H9 (cell line): ENCODE measurements around the gene ZMIZ1. TPM values are rescaled to one million over a fixed set of nuclear protein-coding genes. Genes with fewer than 3 reads are reported as not detected.

Experiments
- DNase-seq: peaks from one replicate; pipeline ENCODE4 v3.0.0-alpha.2; 2017
- H2AFZ ChIP-seq: one replicate; pipeline ENCODE4 v1.6.1; 2013; ENCODE audit warnings: mild to moderate bottlenecking, low read length, control low read depth, moderate library complexity
- H2AK5ac ChIP-seq: 2 replicates; pipeline ENCODE4 v1.6.1; 2013; ENCODE audit warnings: low read length, control low read depth, mixed read lengths; ENCODE audit not compliant: insufficient read length
- H2BK120ac ChIP-seq: one replicate; pipeline ENCODE4 v1.6.1; 2013; ENCODE audit warnings: low read depth, mild to moderate bottlenecking, low read length, control low read depth, inconsistent platforms; ENCODE audit not compliant: poor library complexity, severe bottlenecking
- H2BK12ac ChIP-seq: 2 replicates; pipeline ENCODE4 v1.6.1; 2013; ENCODE audit warnings: low read length, control low read depth, mixed read lengths, low read depth; ENCODE audit not compliant: insufficient read length
- H2BK15ac ChIP-seq: 2 replicates; pipeline ENCODE4 v1.6.1; 2013; ENCODE audit warnings: low read depth, low read length, control low read depth
- H2BK20ac ChIP-seq: one replicate; pipeline ENCODE4 v1.6.1; 2013; ENCODE audit warnings: low read depth, mild to moderate bottlenecking, low read length, control low read depth, inconsistent platforms; ENCODE audit not compliant: poor library complexity, severe bottlenecking
- H2BK5ac ChIP-seq: 2 replicates; pipeline ENCODE4 v1.6.1; 2013; ENCODE audit warnings: low read length, control low read depth, mixed read lengths; ENCODE audit not compliant: insufficient read length
- H3K14ac ChIP-seq: 2 replicates; pipeline ENCODE4 v1.6.1; 2013; ENCODE audit warnings: low read length, control low read depth; ENCODE audit not compliant: insufficient read depth
- H3K18ac ChIP-seq: 2 replicates; pipeline ENCODE4 v1.6.1; 2013; ENCODE audit warnings: low read depth, mild to moderate bottlenecking, mixed read lengths, low read length, control low read depth; ENCODE audit not compliant: insufficient read length
- H3K23ac ChIP-seq: 2 replicates; pipeline ENCODE4 v1.6.1; 2013; ENCODE audit warnings: low read length, control low read depth, mixed read lengths, low read depth; ENCODE audit not compliant: insufficient read length
- H3K23me2 ChIP-seq: 2 replicates; pipeline ENCODE4 v1.6.1; 2013; ENCODE audit warnings: low read depth, mild to moderate bottlenecking, mixed read lengths, low read length, control low read depth; ENCODE audit not compliant: insufficient read length, poor library complexity, severe bottlenecking
- H3K27ac ChIP-seq: 2 replicates; pipeline ENCODE4 v1.5.1; 2013; ENCODE audit warnings: low read length, control low read depth, mixed read lengths, low read depth; ENCODE audit not compliant: insufficient read length
- H3K27me3 ChIP-seq: 2 replicates; pipeline ENCODE4 v1.6.1; 2013; ENCODE audit warnings: low read length, control low read depth, inconsistent platforms; ENCODE audit not compliant: insufficient read depth
- H3K4ac ChIP-seq: 2 replicates; pipeline ENCODE4 v1.6.1; 2013; ENCODE audit warnings: low read depth, mild to moderate bottlenecking, control low read depth, inconsistent platforms, low read length, moderate library complexity
- H3K4me1 ChIP-seq: 2 replicates; pipeline ENCODE4 v1.6.1; 2013; ENCODE audit warnings: low read length, control low read depth, inconsistent platforms; ENCODE audit not compliant: insufficient read depth
- H3K4me2 ChIP-seq: 2 replicates; pipeline ENCODE4 v1.6.1; 2013; ENCODE audit warnings: low read length, control low read depth, mixed read lengths; ENCODE audit not compliant: insufficient read length, insufficient read depth
- H3K56ac ChIP-seq: 2 replicates; pipeline ENCODE4 v1.6.1; 2013; ENCODE audit warnings: low read depth, mild to moderate bottlenecking, mixed read lengths, low read length, control low read depth; ENCODE audit not compliant: insufficient read length
- H3K79me1 ChIP-seq: 2 replicates; pipeline ENCODE4 v1.6.1; 2013; ENCODE audit warnings: low read depth, mild to moderate bottlenecking, moderate library complexity, low read length, control low read depth, inconsistent platforms; ENCODE audit not compliant: insufficient read depth, poor library complexity, severe bottlenecking
- H3K79me2 ChIP-seq: 2 replicates; pipeline ENCODE4 v1.6.1; 2013; ENCODE audit warnings: low read length, control low read depth, inconsistent platforms; ENCODE audit not compliant: insufficient read depth
- H3K9ac ChIP-seq: 2 replicates; pipeline ENCODE4 v1.6.1; 2013; ENCODE audit warnings: low read length, control low read depth, mixed read lengths; ENCODE audit not compliant: insufficient read length; ENCODE audit errors: extremely low read depth
- H3K9me3 ChIP-seq: one replicate; pipeline ENCODE4 v1.6.1; 2013; ENCODE audit warnings: low read depth, low read length, inconsistent platforms; ENCODE audit not compliant: control insufficient read depth
- H3T11ph ChIP-seq: one replicate; pipeline ENCODE4 v1.6.1; 2013; ENCODE audit warnings: mild to moderate bottlenecking, low read length, control low read depth, inconsistent platforms
- H4K20me1 ChIP-seq: one replicate; pipeline ENCODE4 v1.6.1; 2013; ENCODE audit not compliant: control insufficient read depth, insufficient read length, insufficient read depth
- H4K5ac ChIP-seq: 2 replicates; pipeline ENCODE4 v1.6.1; 2013; ENCODE audit warnings: low read depth, mild to moderate bottlenecking, mixed read lengths, low read length, control low read depth; ENCODE audit not compliant: insufficient read length
- H4K8ac ChIP-seq: replicated peaks from 2 replicates; pipeline ENCODE4 v1.6.1; 2013; ENCODE audit warnings: low read length, control low read depth, mixed read lengths, low read depth; ENCODE audit not compliant: insufficient read length
- H4K91ac ChIP-seq: 2 replicates; pipeline ENCODE4 v1.6.1; 2013; ENCODE audit warnings: low read depth, mild to moderate bottlenecking, moderate library complexity, mixed read lengths, low read length, control low read depth; ENCODE audit not compliant: insufficient read length
- H3K27ac Mint-ChIP-seq, 3 experiments: 2 replicates in 2 of 3; 3 replicates in 1 of 3; pipeline ENCODE4 v1.8.0; 2020 to 2021; ENCODE audit warnings: mixed read lengths in 3 of 3, mild to moderate bottlenecking in 1 of 3, moderate library complexity in 1 of 3
- H3K27me3 Mint-ChIP-seq: 2 replicates; pipeline ENCODE4 v1.8.0; 2021; ENCODE audit warnings: low read depth, mild to moderate bottlenecking, moderate library complexity, mixed read lengths
- H3K36me3 Mint-ChIP-seq, 3 experiments: 2 replicates in 2 of 3; 3 replicates in 1 of 3; pipeline ENCODE4 v1.8.0; 2020 to 2021; ENCODE audit warnings: low read depth in 3 of 3, mixed read lengths in 3 of 3; ENCODE audit not compliant: insufficient read depth in 1 of 3
- H3K4me1 Mint-ChIP-seq, 2 experiments: 2 replicates each; pipeline ENCODE4 v1.8.0; 2020; ENCODE audit warnings: mixed read lengths in 2 of 2
- H3K4me3 Mint-ChIP-seq, 2 experiments: 2 replicates in 1 of 2; 3 replicates in 1 of 2; pipeline ENCODE4 v1.8.0; 2020 to 2021; ENCODE audit warnings: mild to moderate bottlenecking in 2 of 2, mixed read lengths in 2 of 2, moderate library complexity in 1 of 2
- H3K9me3 Mint-ChIP-seq, 2 experiments: 2 replicates in 1 of 2; 3 replicates in 1 of 2; pipeline ENCODE4 v1.8.0; 2020; ENCODE audit warnings: mild to moderate bottlenecking in 2 of 2, mixed read lengths in 2 of 2, moderate library complexity in 1 of 2
- WGBS: extraction: QIAGEN DNeasy Blood & Tissue Kit; methylation state at CpG from one replicate; pipeline ENCODE4 v1.1.7; 2013; ENCODE audit warnings: missing lambda C conversion rate, low lambda C conversion rate, mixed read lengths; ENCODE audit not compliant: insufficient read length; ENCODE audit errors: extremely low coverage; 5-methylcytosine and 5-hydroxymethylcytosine counted together
- total RNA-seq: library from RNA; stranded (reverse); gene quantifications from 2 replicates; pipeline ENCODE4 v1.2.1, GENCODE V29; 2021
- TF ChIP-seq, protein P1 (sequence below): fragments of 200-600 bp; sonication (generic); conservative IDR thresholded peaks from 3 replicates; pipeline ENCODE4 v1.8.0; 2021; ENCODE audit warnings: antibody characterized with exemption, mild to moderate bottlenecking

The ZMIZ1 gene
- total RNA-seq, 1 experiment from 2014 or later: 36.9 TPM

DNA sequence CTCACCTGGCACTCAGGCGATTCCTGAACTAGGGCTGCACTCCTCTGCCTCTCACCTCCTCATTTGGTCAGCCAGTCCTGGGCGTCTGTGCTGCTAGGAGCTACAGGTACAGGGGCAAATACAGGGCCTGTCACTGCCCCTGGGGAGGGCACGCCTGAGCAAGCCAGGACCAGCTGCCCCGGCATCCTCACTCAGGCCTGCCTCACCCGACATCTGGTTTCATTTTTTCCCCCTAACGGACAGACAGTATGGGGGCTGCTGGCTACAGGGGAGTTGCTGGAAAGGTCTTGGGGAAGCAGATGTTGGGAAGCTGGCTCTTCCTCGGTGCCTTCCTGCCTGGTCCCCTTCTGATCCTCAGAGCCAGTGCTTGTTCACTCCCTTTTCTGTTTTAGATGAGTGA, 201.2 kb downstream of the ZMIZ1 start:
- peaks cover 4 to 25% of the 10 kb centered on the region in 2 experiments for H3K4me1 Mint-ChIP-seq
- no peak for DNase-seq
- Histone ChIP-seq H3K18ac (no peak overlapping the region), H3K23me2 (no peaks in the 10 kb centered on the region), H3K79me1 (no peaks in the 10 kb centered on the region), H2BK120ac (no peak overlapping the region), H3K9ac (no peak overlapping the region), H3K4me2 (no peak overlapping the region), H2BK5ac (no peak overlapping the region), H3K4ac (no peak overlapping the region), H2BK20ac (no peak overlapping the region), H3K4me1 (no peaks in the 10 kb centered on the region; the same call in 1 of the 2 replicates), H2AK5ac (no peak overlapping the region), H3K9me3 (no peaks in the 10 kb centered on the region), H3K79me2 (no peaks in the 10 kb centered on the region), H4K8ac (no peak overlapping the region), H3K27ac (no peak overlapping the region), H4K20me1 (no peaks in the 10 kb centered on the region), H4K5ac (no peak overlapping the region), H2AFZ (no peak overlapping the region), H3K23ac (no peak overlapping the region), H3K56ac (no peak overlapping the region), H2BK15ac (no peak overlapping the region), H3K27me3 (no peaks in the 10 kb centered on the region), H3K14ac (no peak overlapping the region; the same call in 1 of the 2 replicates), H4K91ac (no peak overlapping the region), H2BK12ac (no peak overlapping the region), H3T11ph (no peak overlapping the region)
- H3K27ac Mint-ChIP-seq: peak overlapping the region in 2 of 3 experiments; percentile 27 to 85; a peak in 3 of 7 replicates
- H3K36me3 Mint-ChIP-seq: peaks cover 0 to 5% (median 5%) of the 10 kb centered on the region in 3 experiments; a peak in 5 of 7 replicates
- no peaks in the 10 kb centered on the region for H3K27me3 Mint-ChIP-seq
- no CpG with 5 or more reads among the region's 7 CpGs for WGBS
- no peak overlapping the region for H3K4me3 Mint-ChIP-seq
- no peaks in the 10 kb centered on the region for H3K9me3 Mint-ChIP-seq
- TF ChIP-seq, protein P1, sequence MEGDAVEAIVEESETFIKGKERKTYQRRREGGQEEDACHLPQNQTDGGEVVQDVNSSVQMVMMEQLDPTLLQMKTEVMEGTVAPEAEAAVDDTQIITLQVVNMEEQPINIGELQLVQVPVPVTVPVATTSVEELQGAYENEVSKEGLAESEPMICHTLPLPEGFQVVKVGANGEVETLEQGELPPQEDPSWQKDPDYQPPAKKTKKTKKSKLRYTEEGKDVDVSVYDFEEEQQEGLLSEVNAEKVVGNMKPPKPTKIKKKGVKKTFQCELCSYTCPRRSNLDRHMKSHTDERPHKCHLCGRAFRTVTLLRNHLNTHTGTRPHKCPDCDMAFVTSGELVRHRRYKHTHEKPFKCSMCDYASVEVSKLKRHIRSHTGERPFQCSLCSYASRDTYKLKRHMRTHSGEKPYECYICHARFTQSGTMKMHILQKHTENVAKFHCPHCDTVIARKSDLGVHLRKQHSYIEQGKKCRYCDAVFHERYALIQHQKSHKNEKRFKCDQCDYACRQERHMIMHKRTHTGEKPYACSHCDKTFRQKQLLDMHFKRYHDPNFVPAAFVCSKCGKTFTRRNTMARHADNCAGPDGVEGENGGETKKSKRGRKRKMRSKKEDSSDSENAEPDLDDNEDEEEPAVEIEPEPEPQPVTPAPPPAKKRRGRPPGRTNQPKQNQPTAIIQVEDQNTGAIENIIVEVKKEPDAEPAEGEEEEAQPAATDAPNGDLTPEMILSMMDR: no peak
